CD14-positive monocyte (primary cell): ENCODE measurements around the gene SCEL. TPM values are rescaled to one million over a fixed set of nuclear protein-coding genes. Genes with fewer than 3 reads are reported as not detected.

Experiments used
- DNase-seq, 3 donors: peaks; one replicate each; pipeline ENCODE4 v3.0.0-alpha.2; 2011 to 2022
- H2AFZ ChIP-seq: 2 replicates; pipeline ENCODE4 v1.6.0; 2012; ENCODE audit warnings: mild to moderate bottlenecking, low read depth, low read length, inconsistent platforms; ENCODE audit not compliant: insufficient read depth, poor library complexity, severe bottlenecking
- H3K27ac ChIP-seq, 2 donors: 1 replicate in 1 of 2; 2 replicates in 1 of 2; pipeline ENCODE4 v1.5.1; 2012 to 2013; ENCODE audit warnings: low read length in 2 of 2, control low read depth in 1 of 2, inconsistent platforms in 1 of 2, low read depth in 1 of 2, mild to moderate bottlenecking in 1 of 2
- H3K27me3 ChIP-seq, 2 donors: one replicate each; pipeline versions ENCODE4 v1.6.0 to v1.6.1; 2011 to 2013; ENCODE audit warnings: low read length in 2 of 2; ENCODE audit not compliant: control insufficient read depth in 2 of 2, insufficient read depth in 2 of 2
- H3K36me3 ChIP-seq, 2 donors: replicated peaks in 1 of 2; 1 replicate in 1 of 2; 2 replicates in 1 of 2; pipeline versions ENCODE4 v1.5.1 to v1.6.1; 2012 to 2013; ENCODE audit warnings: low read length in 2 of 2, control low read depth in 1 of 2, inconsistent platforms in 1 of 2, mild to moderate bottlenecking in 1 of 2; ENCODE audit not compliant: insufficient read depth in 2 of 2, control insufficient read depth in 1 of 2
- H3K4me1 ChIP-seq, 2 donors: 1 replicate in 1 of 2; 2 replicates in 1 of 2; pipeline versions ENCODE4 v1.5.1 to v1.6.1; 2012 to 2013; ENCODE audit warnings: low read length in 2 of 2, control low read depth in 1 of 2, inconsistent platforms in 1 of 2, mild to moderate bottlenecking in 1 of 2, moderate library complexity in 1 of 2; ENCODE audit not compliant: insufficient read depth in 2 of 2, control insufficient read depth in 1 of 2
- H3K4me2 ChIP-seq: replicated peaks from 2 replicates; pipeline ENCODE3; 2012; ENCODE audit warnings: low read length, moderate library complexity, mild to moderate bottlenecking; ENCODE audit not compliant: poor library complexity, severe bottlenecking; ENCODE audit errors: extremely low read depth
- H3K4me3 ChIP-seq, 3 experiments: fragments of 200-600 bp in 1 of 3; sonication (generic) in 1 of 3; replicated peaks in 1 of 3; 1 replicate in 2 of 3; 2 replicates in 1 of 3; pipeline ENCODE4 v1.5.1; 2011 to 2013; ENCODE audit warnings: low read length in 3 of 3, mild to moderate bottlenecking in 3 of 3, control low read depth in 2 of 3, low read depth in 2 of 3, inconsistent platforms in 1 of 3, moderate library complexity in 1 of 3
- H3K79me2 ChIP-seq: 2 replicates; pipeline ENCODE4 v1.6.0; 2012; ENCODE audit warnings: mild to moderate bottlenecking, control low read depth, inconsistent platforms, low read length, moderate library complexity; ENCODE audit not compliant: insufficient read depth
- H3K9ac ChIP-seq: 2 replicates; pipeline ENCODE4 v1.6.0; 2017; ENCODE audit warnings: low read length, mild to moderate bottlenecking; ENCODE audit not compliant: insufficient read depth, poor library complexity, severe bottlenecking
- H3K9me3 ChIP-seq, 2 donors: replicated peaks in 1 of 2; 1 replicate in 1 of 2; 2 replicates in 1 of 2; pipeline versions ENCODE4 v1.5.1 to v1.6.1; 2012 to 2013; ENCODE audit warnings: low read length in 2 of 2, control low read depth in 1 of 2; ENCODE audit not compliant: control insufficient read depth in 1 of 2, insufficient read depth in 1 of 2
- H4K20me1 ChIP-seq: 2 replicates; pipeline ENCODE4 v1.6.0; 2012; ENCODE audit warnings: mild to moderate bottlenecking, low read length, control low read depth, moderate library complexity; ENCODE audit not compliant: insufficient read depth
- H3K27ac Mint-ChIP-seq, 7 donors: one replicate each; pipeline ENCODE4 v1.8.0; 2020; ENCODE audit warnings: mild to moderate bottlenecking in 7 of 7, mixed read lengths in 7 of 7, moderate library complexity in 6 of 7, inconsistent platforms in 2 of 7
- H3K27me3 Mint-ChIP-seq, 3 donors: one replicate each; pipeline ENCODE4 v1.8.0; 2021 to 2022; ENCODE audit warnings: low read depth in 3 of 3, mild to moderate bottlenecking in 3 of 3, mixed read lengths in 3 of 3, moderate library complexity in 3 of 3, inconsistent platforms in 1 of 3
- H3K36me3 Mint-ChIP-seq, 2 donors: one replicate each; pipeline ENCODE4 v1.8.0; 2020; ENCODE audit warnings: mixed read lengths in 2 of 2, inconsistent platforms in 1 of 2, mild to moderate bottlenecking in 1 of 2
- H3K4me1 Mint-ChIP-seq: one replicate; pipeline ENCODE4 v1.8.0; 2020; ENCODE audit warnings: mild to moderate bottlenecking, mixed read lengths
- H3K4me3 Mint-ChIP-seq, 2 donors: one replicate each; pipeline ENCODE4 v1.8.0; 2020; ENCODE audit warnings: mild to moderate bottlenecking in 2 of 2, mixed read lengths in 2 of 2, moderate library complexity in 1 of 2
- H3K9me3 Mint-ChIP-seq, 7 donors: one replicate each; pipeline ENCODE4 v1.8.0; 2020 to 2022; ENCODE audit warnings: mixed read lengths in 7 of 7, mild to moderate bottlenecking in 6 of 7, moderate library complexity in 6 of 7, inconsistent platforms in 2 of 7
- WGBS: methylation state at CpG from one replicate; pipeline ENCODE4 v1.1.5; 2013; ENCODE audit warnings: missing lambda C conversion rate; ENCODE audit not compliant: insufficient coverage; 5-methylcytosine and 5-hydroxymethylcytosine counted together
- intact Hi-C, 2 donors: fragments of 100-400 bp; cut with micrococcal nuclease; formaldehyde crosslinking; loops; one replicate each; pipeline versions ENCODE4 v1.15.0 to v1.15.1; 2023
- polyA plus RNA-seq, 3 donors: library from polyadenylated mRNA; depleted of rRNA in 1 of 3; unstranded in 2 of 3; stranded (reverse) in 1 of 3; fragments of 300-500 nt in 2 of 3; fragments of >200 nt in 1 of 3; fragmentation: Illumina TruSeq in 2 of 3; gene quantifications; 1 replicate in 2 of 3; 2 replicates in 1 of 3; pipeline ENCODE4 v1.2.3, GENCODE V29; 2012 to 2021
- TF ChIP-seq, protein P1 (sequence below): fragments of 200-600 bp; IDR thresholded peaks from one replicate; pipeline ENCODE4 v1.8.0; 2022; ENCODE audit warnings: antibody characterized with exemption, mild to moderate bottlenecking

SCEL gene
- polyA plus RNA-seq, 3 donors, result not detected

- peak in 1 of 3 donors; percentile 16 for DNase-seq
- Histone ChIP-seq H3K79me2 (no peaks in the 10 kb centered on the region), H3K27ac (no peak overlapping the region), H2AFZ (no peak overlapping the region), H3K9me3 (no peaks in the 10 kb centered on the region), H3K27me3 (no peaks in the 10 kb centered on the region), H3K4me3 (no peak overlapping the region), H3K9ac (no peak overlapping the region), H3K4me2 (no peak overlapping the region), H3K36me3 (no peaks in the 10 kb centered on the region), H4K20me1 (no peaks in the 10 kb centered on the region), H3K4me1 (no peaks in the 10 kb centered on the region)
- TF ChIP-seq, protein P1, sequence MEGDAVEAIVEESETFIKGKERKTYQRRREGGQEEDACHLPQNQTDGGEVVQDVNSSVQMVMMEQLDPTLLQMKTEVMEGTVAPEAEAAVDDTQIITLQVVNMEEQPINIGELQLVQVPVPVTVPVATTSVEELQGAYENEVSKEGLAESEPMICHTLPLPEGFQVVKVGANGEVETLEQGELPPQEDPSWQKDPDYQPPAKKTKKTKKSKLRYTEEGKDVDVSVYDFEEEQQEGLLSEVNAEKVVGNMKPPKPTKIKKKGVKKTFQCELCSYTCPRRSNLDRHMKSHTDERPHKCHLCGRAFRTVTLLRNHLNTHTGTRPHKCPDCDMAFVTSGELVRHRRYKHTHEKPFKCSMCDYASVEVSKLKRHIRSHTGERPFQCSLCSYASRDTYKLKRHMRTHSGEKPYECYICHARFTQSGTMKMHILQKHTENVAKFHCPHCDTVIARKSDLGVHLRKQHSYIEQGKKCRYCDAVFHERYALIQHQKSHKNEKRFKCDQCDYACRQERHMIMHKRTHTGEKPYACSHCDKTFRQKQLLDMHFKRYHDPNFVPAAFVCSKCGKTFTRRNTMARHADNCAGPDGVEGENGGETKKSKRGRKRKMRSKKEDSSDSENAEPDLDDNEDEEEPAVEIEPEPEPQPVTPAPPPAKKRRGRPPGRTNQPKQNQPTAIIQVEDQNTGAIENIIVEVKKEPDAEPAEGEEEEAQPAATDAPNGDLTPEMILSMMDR, result peak; percentile 53
- Mint-ChIP-seq H3K4me1 (peaks cover 3% of the 10 kb centered on the region), H3K4me3 (no peak overlapping the region), H3K36me3 (no peaks in the 10 kb centered on the region), H3K9me3 (no peaks in the 10 kb centered on the region), H3K27me3 (peaks cover 1 to 2% (median 2%) of the 10 kb centered on the region in 3 donors), H3K27ac (no peak overlapping the region)
- intact Hi-C loops, result no loop called here
- WGBS, result no CpG with 5 or more reads among the region's 2 CpGs
Observed at GRCh38 chr13:77565635-77566034, 30.1 kb downstream of the SCEL start.

- DNase-seq, result no peak
- H3K36me3 Mint-ChIP-seq, result no peaks in the 10 kb centered on the region
Observed at GRCh38 chr13:77571956-77572355, 36.5 kb downstream of the SCEL start.

More at GRCh38 chr13:77571956-77572355, 36.5 kb downstream of the SCEL start:
- Mint-ChIP-seq H3K27ac (no peak overlapping the region), H3K4me3 (no peak overlapping the region), H3K9me3 (no peaks in the 10 kb centered on the region), H3K4me1 (no peaks in the 10 kb centered on the region), H3K27me3 (peaks cover 2 to 4% (median 4%) of the 10 kb centered on the region in 3 donors)
- H3K9ac ChIP-seq, result no peak overlapping the region
- H4K20me1 ChIP-seq, result no peaks in the 10 kb centered on the region
- intact Hi-C loops, result no loop called here
- H3K9me3 ChIP-seq, result no peaks in the 10 kb centered on the region
- H2AFZ ChIP-seq, result no peak overlapping the region
- TF ChIP-seq, protein P1, result no peak
- 100% methylated on average over 1 of the region's 5 CpGs for WGBS
- no peak overlapping the region for H3K4me3 ChIP-seq
- H3K4me1 ChIP-seq, result no peaks in the 10 kb centered on the region
- no peaks in the 10 kb centered on the region for H3K27me3 ChIP-seq
- no peak overlapping the region for H3K27ac ChIP-seq
- H3K79me2 ChIP-seq, result no peaks in the 10 kb centered on the region
- no peak overlapping the region for H3K4me2 ChIP-seq
- H3K36me3 ChIP-seq, result no peaks in the 10 kb centered on the region
